Skeletal muscle tissue (tissue), 4 donors: ENCODE data around the gene FRY. TPM values are rescaled to one million over a fixed set of nuclear protein-coding genes. Genes with fewer than 3 reads are reported as not detected.

ENCODE experiments used
- H3K27ac ChIP-seq: one replicate; pipeline ENCODE4 v1.7.0; 2013; ENCODE audit warnings: mild to moderate bottlenecking, low read depth, low read length, inconsistent platforms
- H3K27me3 ChIP-seq, 3 donors: one replicate each; pipeline ENCODE4 v1.7.0; 2013; ENCODE audit warnings: low read length in 3 of 3; ENCODE audit not compliant: control insufficient read depth in 3 of 3, insufficient read depth in 3 of 3
- H3K36me3 ChIP-seq, 3 donors: one replicate each; pipeline ENCODE4 v1.7.0; 2013; ENCODE audit warnings: low read length in 3 of 3; ENCODE audit not compliant: control insufficient read depth in 3 of 3, insufficient read depth in 3 of 3
- H3K4me1 ChIP-seq, 3 donors: one replicate each; pipeline ENCODE4 v1.7.0; 2013; ENCODE audit warnings: low read length in 3 of 3, mild to moderate bottlenecking in 3 of 3; ENCODE audit not compliant: control insufficient read depth in 3 of 3, insufficient read depth in 3 of 3
- H3K4me3 ChIP-seq, 3 donors: one replicate each; pipeline ENCODE4 v1.7.0; 2013; ENCODE audit warnings: low read length in 3 of 3
- H3K9ac ChIP-seq, 3 donors: one replicate each; pipeline ENCODE4 v1.7.0; 2013; ENCODE audit warnings: low read length in 3 of 3, mild to moderate bottlenecking in 3 of 3, moderate library complexity in 2 of 3, low read depth in 1 of 3
- H3K9me3 ChIP-seq, 3 donors: one replicate each; pipeline ENCODE4 v1.7.0; 2013; ENCODE audit warnings: low read length in 3 of 3; ENCODE audit not compliant: control insufficient read depth in 3 of 3
- total RNA-seq: library from RNA; depleted of rRNA; stranded (reverse); fragments of >200 nt; gene quantifications from one replicate; pipeline ENCODE4 v1.2.3, GENCODE V29; 2014
- donor health status: Osteomylitis.

The FRY gene
- total RNA-seq, 1 donor from 2014 or later: 59.0 TPM

DNA sequence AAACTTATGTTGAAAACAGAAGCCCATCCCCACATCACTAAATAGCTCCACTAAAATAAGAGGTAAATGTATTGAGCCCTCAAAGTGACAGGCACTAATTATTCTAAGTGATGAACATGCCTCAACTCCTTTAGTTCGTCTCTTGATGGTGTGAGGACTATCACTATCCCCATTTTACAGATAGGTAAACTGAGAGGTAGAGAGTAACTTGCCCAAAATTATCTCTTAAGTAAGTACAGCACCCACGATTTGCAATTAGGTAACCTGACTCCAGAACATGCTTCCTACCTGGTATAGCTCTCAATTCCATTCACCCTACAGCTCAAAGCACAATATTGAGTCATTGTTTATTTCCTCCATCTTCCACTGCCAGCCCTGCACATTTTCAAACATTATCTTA, 270.9 kb downstream of the FRY start:
- no peak overlapping the region for H3K27ac ChIP-seq
- no peaks in the 10 kb centered on the region for H3K9me3 ChIP-seq
- H3K4me3 ChIP-seq: no peak overlapping the region
- H3K9ac ChIP-seq: no peak overlapping the region
- no peaks in the 10 kb centered on the region for H3K36me3 ChIP-seq
- no peaks in the 10 kb centered on the region for H3K4me1 ChIP-seq
- peaks cover 0 to 3% (median 0%) of the 10 kb centered on the region in 3 donors for H3K27me3 ChIP-seq

DNA sequence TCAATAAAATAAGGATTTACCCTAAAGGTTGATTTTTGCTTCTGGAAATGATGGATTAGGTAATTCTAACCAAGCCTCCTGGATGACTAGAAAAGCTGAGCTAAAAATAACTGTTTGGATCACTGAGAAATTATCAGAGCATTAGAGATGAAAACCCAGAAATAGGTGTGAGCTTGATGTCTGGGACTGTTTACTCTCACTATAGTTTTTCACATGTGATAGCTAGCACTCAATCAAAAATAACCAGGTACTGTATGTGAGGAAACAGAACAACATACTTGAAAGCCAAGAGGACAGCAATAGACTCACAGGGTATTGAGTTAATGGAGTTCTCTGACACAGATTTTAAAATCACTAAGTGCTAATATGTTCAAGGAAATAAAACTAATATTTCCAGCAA, 274.1 kb downstream of the FRY start:
- Histone ChIP-seq H3K27ac (no peak overlapping the region), H3K9ac (no peak overlapping the region), H3K4me1 (no peaks in the 10 kb centered on the region), H3K36me3 (no peaks in the 10 kb centered on the region), H3K9me3 (no peaks in the 10 kb centered on the region), H3K4me3 (no peak overlapping the region), H3K27me3 (peaks cover 0 to 3% (median 0%) of the 10 kb centered on the region in 3 donors)

DNA sequence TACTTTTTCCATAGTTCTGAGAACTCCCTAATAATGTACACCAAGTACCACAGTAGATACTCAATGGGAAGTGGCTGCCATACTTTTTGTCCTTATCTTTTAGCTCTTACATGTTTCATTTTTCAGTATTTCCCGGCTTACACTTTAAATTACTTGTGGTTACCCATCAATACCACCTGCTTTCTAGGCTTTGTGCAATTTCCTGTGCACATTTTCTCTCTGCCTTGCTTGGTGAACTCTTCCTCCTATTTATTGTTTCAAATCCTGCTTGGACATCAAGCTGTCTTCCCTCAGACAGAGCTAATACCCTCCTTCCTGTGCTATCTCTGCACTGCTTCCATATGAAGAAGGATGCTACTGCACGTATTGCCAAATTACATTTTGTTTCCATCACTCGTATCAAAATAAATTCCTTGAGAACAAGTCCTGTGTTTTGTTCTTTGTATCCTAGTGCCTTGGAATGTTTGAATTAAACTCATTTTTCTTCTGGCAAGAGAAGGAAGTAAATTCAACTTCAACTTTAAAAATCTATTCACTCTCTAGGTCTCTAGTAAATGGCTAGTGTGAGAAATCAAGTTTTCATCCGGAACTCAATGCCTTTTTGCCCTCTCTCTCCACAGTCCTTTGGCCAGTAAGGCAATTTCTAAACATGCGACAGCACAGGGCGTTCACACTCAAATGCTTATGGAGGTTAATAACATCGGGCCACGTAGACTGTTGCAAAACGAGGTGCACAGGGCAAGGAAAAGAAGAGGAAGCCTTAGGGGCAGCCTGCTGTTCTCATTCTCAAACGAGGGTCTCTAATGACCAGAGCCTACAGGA, 277.9 kb downstream of the FRY start:
- Histone ChIP-seq H3K9ac (peak overlapping the region; percentile 0 to 16 (median 5)), H3K27me3 (no peaks in the 10 kb centered on the region), H3K4me3 (peak overlapping the region; percentile 22 to 57 (median 49)), H3K9me3 (no peaks in the 10 kb centered on the region), H3K27ac (no peak overlapping the region), H3K4me1 (no peaks in the 10 kb centered on the region), H3K36me3 (no peaks in the 10 kb centered on the region)

DNA sequence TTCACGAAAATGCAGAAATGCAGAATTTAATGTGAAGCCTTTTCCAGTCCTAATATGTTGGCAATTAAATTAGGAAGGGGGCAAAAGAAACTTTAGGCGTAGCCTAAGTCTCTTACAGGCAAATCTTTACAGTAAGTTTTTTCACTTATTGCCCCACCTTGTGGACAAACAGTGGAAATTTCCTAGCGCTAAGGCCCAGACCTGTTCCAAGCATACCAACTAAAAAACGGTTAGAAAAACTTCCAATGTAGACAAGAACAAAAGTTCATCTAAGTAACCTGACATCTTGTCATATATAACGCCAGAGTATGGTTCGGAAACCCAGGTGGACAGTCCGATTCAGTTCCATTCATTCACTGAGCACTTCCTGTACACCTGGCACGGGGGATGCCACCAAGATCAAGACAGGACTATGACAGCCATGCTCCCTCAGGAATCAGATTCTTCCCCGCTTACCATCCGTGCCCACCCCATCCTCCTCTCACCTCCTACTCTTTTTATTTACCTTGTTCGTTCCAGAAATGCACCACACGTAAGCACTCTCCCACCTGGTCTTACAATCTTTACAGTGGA, 278.6 kb downstream of the FRY start:
- Histone ChIP-seq H3K4me1 (peaks cover 2 to 6% (median 4%) of the 10 kb centered on the region in 3 donors), H3K9ac (peak overlapping the region in 2 of 3 donors; percentile 0 to 5), H3K4me3 (peak overlapping the region; percentile 22 to 57 (median 49)), H3K9me3 (no peaks in the 10 kb centered on the region), H3K27ac (no peak overlapping the region), H3K27me3 (no peaks in the 10 kb centered on the region), H3K36me3 (no peaks in the 10 kb centered on the region)

DNA sequence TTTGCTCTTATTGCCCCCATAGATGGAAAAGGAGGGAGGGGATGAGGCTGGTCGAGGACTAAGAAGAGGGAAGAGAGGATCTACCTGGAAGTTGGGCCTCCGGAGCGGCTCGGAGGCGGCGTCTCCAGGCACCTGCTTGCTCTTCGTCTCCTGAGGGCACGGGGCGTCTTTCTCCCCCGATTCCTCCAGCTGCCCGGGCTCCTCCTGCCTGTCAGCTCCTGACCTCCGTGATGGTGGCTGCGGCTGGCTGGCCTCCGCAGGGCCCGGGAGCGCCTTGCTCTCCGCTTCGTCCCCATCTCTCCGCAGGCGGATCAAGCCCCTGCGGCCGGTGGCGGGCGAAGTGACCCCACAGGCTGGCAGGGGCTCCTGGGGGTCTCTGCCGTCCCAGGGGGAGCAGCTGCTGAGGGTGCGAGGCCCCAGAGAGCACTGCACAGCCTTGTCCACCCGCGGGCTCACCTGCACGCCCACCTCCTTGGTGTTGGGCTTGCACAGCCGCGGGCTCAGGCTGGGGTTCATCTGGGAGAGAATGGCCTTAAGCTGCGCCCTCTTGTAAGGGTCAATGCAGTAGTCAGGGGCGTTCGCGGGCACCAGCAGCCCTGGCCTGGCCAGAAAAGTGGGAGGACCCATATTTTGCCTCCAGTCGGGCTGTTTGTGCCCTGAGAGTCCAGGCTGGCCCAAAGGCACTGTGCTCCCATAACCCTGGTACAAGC, 279.8 kb downstream of the FRY start:
- H3K27me3 ChIP-seq: no peaks in the 10 kb centered on the region
- no peak overlapping the region for H3K27ac ChIP-seq
- no peaks in the 10 kb centered on the region for H3K9me3 ChIP-seq
- no peaks in the 10 kb centered on the region for H3K36me3 ChIP-seq
- H3K9ac ChIP-seq: no peak overlapping the region
- no peak overlapping the region for H3K4me3 ChIP-seq
- peaks cover 9 to 16% (median 10%) of the 10 kb centered on the region in 3 donors for H3K4me1 ChIP-seq

DNA sequence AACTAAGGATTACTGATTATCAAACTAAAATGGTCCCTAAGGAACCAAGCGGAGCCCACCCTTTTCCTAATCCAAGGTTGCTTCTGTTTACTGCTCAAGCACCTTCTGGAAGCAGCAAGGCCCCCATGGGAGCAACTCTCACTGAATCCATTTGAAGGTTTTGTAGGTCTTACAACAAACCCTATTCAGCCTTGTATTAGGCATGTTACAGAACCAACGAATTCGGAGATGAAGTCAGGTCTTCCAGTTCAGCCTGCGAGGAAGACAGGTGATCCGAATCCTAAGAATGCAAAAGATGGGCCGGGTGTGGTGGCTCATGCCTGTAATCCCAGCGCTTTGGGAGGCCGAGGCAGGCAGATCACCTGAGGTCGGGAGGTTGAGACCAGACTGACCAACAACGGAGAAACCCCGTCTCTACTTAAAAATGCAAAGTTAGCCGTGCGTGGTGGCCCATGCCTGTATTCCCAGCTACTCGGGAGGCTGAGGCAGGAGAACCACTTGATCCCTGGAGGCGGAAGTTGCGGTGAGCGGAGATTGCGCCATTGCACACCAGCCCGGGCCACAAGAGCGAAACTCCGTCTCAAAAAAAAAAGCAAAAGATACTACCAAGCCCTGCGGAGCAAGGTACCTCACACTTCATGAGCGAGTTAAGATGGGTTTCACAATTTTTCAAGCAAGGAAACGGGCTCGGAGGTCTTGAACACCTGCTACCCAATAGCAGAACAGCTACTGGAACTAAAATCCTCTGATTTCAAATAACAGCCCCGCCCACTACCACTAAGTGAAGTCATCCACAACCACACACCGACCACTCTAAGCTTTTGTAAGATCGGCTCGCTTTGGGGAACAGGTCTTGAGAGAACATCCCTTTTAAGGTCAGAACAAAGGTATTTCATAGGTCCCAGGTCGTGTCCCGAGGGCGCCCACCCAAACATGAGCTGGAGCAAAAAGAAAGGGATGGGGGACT, 283.0 kb downstream of the FRY start:
- Histone ChIP-seq H3K9ac (peak overlapping the region; percentile 87 to 98 (median 88)), H3K27me3 (no peaks in the 10 kb centered on the region), H3K4me1 (peaks cover 9 to 16% (median 12%) of the 10 kb centered on the region in 3 donors), H3K9me3 (no peaks in the 10 kb centered on the region), H3K27ac (peak overlapping the region; percentile 96), H3K4me3 (peak overlapping the region; percentile 77 to 90 (median 81)), H3K36me3 (no peaks in the 10 kb centered on the region)

DNA sequence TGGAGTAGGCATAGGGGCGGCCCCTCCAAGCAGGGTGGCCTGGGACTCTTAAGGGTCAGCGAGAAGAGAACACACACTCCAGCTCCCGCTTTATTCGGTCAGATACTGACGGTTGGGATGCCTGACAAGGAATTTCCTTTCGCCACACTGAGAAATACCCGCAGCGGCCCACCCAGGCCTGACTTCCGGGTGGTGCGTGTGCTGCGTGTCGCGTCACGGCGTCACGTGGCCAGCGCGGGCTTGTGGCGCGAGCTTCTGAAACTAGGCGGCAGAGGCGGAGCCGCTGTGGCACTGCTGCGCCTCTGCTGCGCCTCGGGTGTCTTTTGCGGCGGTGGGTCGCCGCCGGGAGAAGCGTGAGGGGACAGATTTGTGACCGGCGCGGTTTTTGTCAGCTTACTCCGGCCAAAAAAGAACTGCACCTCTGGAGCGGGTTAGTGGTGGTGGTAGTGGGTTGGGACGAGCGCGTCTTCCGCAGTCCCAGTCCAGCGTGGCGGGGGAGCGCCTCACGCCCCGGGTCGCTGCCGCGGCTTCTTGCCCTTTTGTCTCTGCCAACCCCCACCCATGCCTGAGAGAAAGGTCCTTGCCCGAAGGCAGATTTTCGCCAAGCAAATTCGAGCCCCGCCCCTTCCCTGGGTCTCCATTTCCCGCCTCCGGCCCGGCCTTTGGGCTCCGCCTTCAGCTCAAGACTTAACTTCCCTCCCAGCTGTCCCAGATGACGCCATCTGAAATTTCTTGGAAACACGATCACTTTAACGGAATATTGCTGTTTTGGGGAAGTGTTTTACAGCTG, 283.9 kb downstream of the FRY start, which contains the start of the genes BRCA2 and ZAR1L:
Gene BRCA2, plus strand, starts transcription at position 271 of the 790 bp plus-strand sequence. CDS start 953 bp downstream, outside the sequence.
Gene ZAR1L, minus strand, starts transcription at position 126 of the 790 bp plus-strand sequence. CDS start 3,438 bp downstream, outside the sequence.
- Histone ChIP-seq H3K27ac (peak within 1 kb of the TSS; percentile 96), H3K36me3 (no peaks in the 10 kb centered on the region), H3K9ac (peak within 1 kb of the TSS; percentile 87 to 98 (median 88)), H3K27me3 (no peaks in the 10 kb centered on the region), H3K9me3 (no peaks in the 10 kb centered on the region), H3K4me1 (peaks cover 9 to 16% (median 12%) of the 10 kb centered on the region in 3 donors), H3K4me3 (peak within 1 kb of the TSS; percentile 77 to 90 (median 81))

DNA sequence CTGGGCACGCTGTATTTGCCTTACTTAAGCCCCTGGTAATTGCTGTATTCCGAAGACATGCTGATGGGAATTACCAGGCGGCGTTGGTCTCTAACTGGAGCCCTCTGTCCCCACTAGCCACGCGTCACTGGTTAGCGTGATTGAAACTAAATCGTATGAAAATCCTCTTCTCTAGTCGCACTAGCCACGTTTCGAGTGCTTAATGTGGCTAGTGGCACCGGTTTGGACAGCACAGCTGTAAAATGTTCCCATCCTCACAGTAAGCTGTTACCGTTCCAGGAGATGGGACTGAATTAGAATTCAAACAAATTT, 284.4 kb downstream of the FRY start:
- Histone ChIP-seq H3K9ac (peak overlapping the region; percentile 69 to 88 (median 87)), H3K9me3 (no peaks in the 10 kb centered on the region), H3K36me3 (no peaks in the 10 kb centered on the region), H3K27me3 (no peaks in the 10 kb centered on the region), H3K27ac (peak overlapping the region; percentile 96), H3K4me1 (peaks cover 9 to 16% (median 12%) of the 10 kb centered on the region in 3 donors), H3K4me3 (peak overlapping the region; percentile 77 to 90 (median 81))
